Keratinocyte (primary cell): Measurements from ENCODE around the gene SDF2L1.

Experiments
- CTCF ChIP-seq, 3 experiments: IDR thresholded peaks in 1 of 3; conservative IDR thresholded peaks in 1 of 3; optimal IDR thresholded peaks in 1 of 3; 2 replicates in 2 of 3; 3 replicates in 1 of 3; pipeline versions ENCODE3 to v1.5.1; 2011; ENCODE audit warnings: low read length in 3 of 3, mild to moderate bottlenecking in 3 of 3, moderate library complexity in 2 of 3, control low read depth in 1 of 3, inconsistent platforms in 1 of 3; ENCODE audit not compliant: insufficient read depth in 2 of 3; ENCODE audit errors: extremely low read depth in 1 of 3
- EZH2 ChIP-seq: IDR thresholded peaks from one replicate; pipeline ENCODE4 v1.6.1; 2012; ENCODE audit warnings: inconsistent platforms, mild to moderate bottlenecking, low read length, moderate library complexity

- TF ChIP-seq EZH2 (no peak), CTCF (optimal IDR thresholded peaks at IDR 0.05 in 1 of 3, IDR thresholded peaks at IDR 0.05 in 1 of 3, conservative IDR thresholded peaks at IDR 0.05 in 1 of 3; ENCODE audit: extremely low read depth in 1 of 3, insufficient read depth in 2 of 3, low read length in 3 of 3) (no peak)
These were observed 28.4 kb upstream of the SDF2L1 start for GRCh38 chr22:21613553-21614233.
